ENCODE data around the gene KRT79. TPM values are rescaled to one million over a fixed set of nuclear protein-coding genes. Genes with fewer than 3 reads are reported as not detected.

The KRT79 gene
- total and polyA plus RNA-seq, 4 donors = 0.02 to 1.5 (median 0.12) TPM; not detected in 1

- no peak for ATAC-seq (ENCODE audit: insufficient read depth, low FRiP score)
- Histone ChIP-seq H3K27me3 (ENCODE audit: control insufficient read depth in 3 of 3, insufficient read depth in 3 of 3, low read length in 2 of 3) (peaks cover 0 to 30% (median 2%) of the 10 kb centered on the region in 3 donors), H3K36me3 (ENCODE audit: control insufficient read depth in 4 of 4, insufficient read depth in 4 of 4, low read length in 4 of 4) (no peaks in the 10 kb centered on the region), H3K9me3 (ENCODE audit: control insufficient read depth in 4 of 4, insufficient read depth in 3 of 4, low read length in 3 of 4) (peaks cover 0 to 3% (median 0%) of the 10 kb centered on the region in 4 donors), H3K9ac (ENCODE audit: insufficient read depth in 1 of 2, low read length in 2 of 2) (no peak overlapping the region), H3K4me1 (ENCODE audit: control insufficient read depth in 5 of 5, insufficient read depth in 5 of 5, low read length in 5 of 5) (peaks cover 0 to 22% (median 3%) of the 10 kb centered on the region in 5 donors), H3K4me3 (no peak overlapping the region), H3K27ac (ENCODE audit: low read depth in 1 of 2, low read length in 1 of 2) (no peak overlapping the region)
- DNase-seq = no peak
- WGBS, 2 donors = 45 to 47% methylated on average over 3 of the region's 3 CpGs
- no peak for TF ChIP-seq CTCF (IDR thresholded peaks at IDR 0.05; ENCODE audit: control extremely low read depth, extremely low read depth)
Observed at GRCh38 chr12:52812749-52813148, 21.4 kb downstream of the KRT79 start.

GRCh38 chr12:52812073-52812400, 22.1 kb downstream of the KRT79 start:
- Histone ChIP-seq H3K27ac (ENCODE audit: low read depth in 1 of 2, low read length in 1 of 2) (no peak overlapping the region), H3K27me3 (ENCODE audit: control insufficient read depth in 3 of 3, insufficient read depth in 3 of 3, low read length in 2 of 3) (peaks cover 0 to 30% (median 2%) of the 10 kb centered on the region in 3 donors), H3K9me3 (ENCODE audit: control insufficient read depth in 4 of 4, insufficient read depth in 3 of 4, low read length in 3 of 4) (peaks cover 0 to 3% (median 0%) of the 10 kb centered on the region in 4 donors), H3K36me3 (ENCODE audit: control insufficient read depth in 4 of 4, insufficient read depth in 4 of 4, low read length in 4 of 4) (no peaks in the 10 kb centered on the region), H3K4me3 (no peak overlapping the region), H3K4me1 (ENCODE audit: control insufficient read depth in 5 of 5, insufficient read depth in 5 of 5, low read length in 5 of 5) (peaks cover 0 to 22% (median 3%) of the 10 kb centered on the region in 5 donors), H3K9ac (ENCODE audit: insufficient read depth in 1 of 2, low read length in 2 of 2) (no peak overlapping the region)
- WGBS, 2 donors = 59 to 84% methylated on average over 4 of the region's 4 CpGs
- no peak for TF ChIP-seq CTCF (IDR thresholded peaks at IDR 0.05; ENCODE audit: control extremely low read depth, extremely low read depth)
- ATAC-seq (ENCODE audit: insufficient read depth, low FRiP score) (no peak), DNase-seq (no peak)

- TF ChIP-seq CTCF (IDR thresholded peaks at IDR 0.05; ENCODE audit: control extremely low read depth, extremely low read depth) = no peak
- Histone ChIP-seq H3K9me3 (ENCODE audit: control insufficient read depth in 4 of 4, insufficient read depth in 3 of 4, low read length in 3 of 4) (peaks cover 0 to 3% (median 0%) of the 10 kb centered on the region in 4 donors), H3K4me1 (ENCODE audit: control insufficient read depth in 5 of 5, insufficient read depth in 5 of 5, low read length in 5 of 5) (peaks cover 0 to 22% (median 3%) of the 10 kb centered on the region in 5 donors), H3K27ac (ENCODE audit: low read depth in 1 of 2, low read length in 1 of 2) (no peak overlapping the region), H3K4me3 (no peak overlapping the region), H3K9ac (ENCODE audit: insufficient read depth in 1 of 2, low read length in 2 of 2) (no peak overlapping the region), H3K27me3 (ENCODE audit: control insufficient read depth in 3 of 3, insufficient read depth in 3 of 3, low read length in 2 of 3) (peaks cover 0 to 32% (median 2%) of the 10 kb centered on the region in 3 donors), H3K36me3 (ENCODE audit: control insufficient read depth in 4 of 4, insufficient read depth in 4 of 4, low read length in 4 of 4) (no peaks in the 10 kb centered on the region)
- 89 to 90% methylated on average over 9 of the region's 9 CpGs for WGBS, 2 donors
- no peak for DNase-seq
- ATAC-seq (ENCODE audit: insufficient read depth, low FRiP score) = no peak
Observed at GRCh38 chr12:52811191-52812072, 22.7 kb downstream of the KRT79 start.

All from lung (tissue), 12 donors.